A673 (cell line): Measurements from ENCODE around the gene ABI3.

ENCODE experiments used
- CTCF ChIP-seq: fragments of 300-800, 200-600 bp; sonication (generic); conservative IDR thresholded peaks from 2 replicates; pipeline ENCODE4 v1.5.1; 2017; ENCODE audit warnings: low read depth, mild to moderate bottlenecking, antibody characterized with exemption, low read length, moderate library complexity, mixed read lengths
- EZH2 ChIP-seq: fragments of 200-600 bp; sonication (generic); IDR thresholded peaks from 2 replicates; pipeline ENCODE4 v1.6.1; 2017; ENCODE audit warnings: borderline replicate concordance, low read depth, mild to moderate bottlenecking, mixed read lengths, antibody characterized with exemption, low read length; ENCODE audit not compliant: poor library complexity, severe bottlenecking

- TF ChIP-seq CTCF = no peak
- TF ChIP-seq EZH2 = no peak
These were observed 34.3 kb downstream of the ABI3 start for GRCh38 chr17:49244839-49245238.
